Chondrocyte (in vitro differentiated cells): ENCODE measurements around the gene CCDC80. TPM values are rescaled to one million over a fixed set of nuclear protein-coding genes. Genes with fewer than 3 reads are reported as not detected.

Experiments
- DNase-seq: peaks from one replicate; pipeline ENCODE4 v3.0.0; 2021; ENCODE audit warnings: mixed read lengths, low spot score
- H3K27ac Mint-ChIP-seq: one replicate; pipeline ENCODE4 v1.8.0; 2021; ENCODE audit warnings: mild to moderate bottlenecking, moderate library complexity, mixed read lengths; ENCODE audit not compliant: unreplicated experiment
- H3K27me3 Mint-ChIP-seq: 2 replicates; pipeline ENCODE4 v1.8.0; 2021; ENCODE audit warnings: low read depth, mixed read lengths
- H3K36me3 Mint-ChIP-seq: 2 replicates; pipeline ENCODE4 v1.8.0; 2021; ENCODE audit warnings: low read depth, mixed read lengths
- H3K4me1 Mint-ChIP-seq: 2 replicates; pipeline ENCODE4 v1.8.0; 2021; ENCODE audit warnings: low read depth, mild to moderate bottlenecking, mixed read lengths
- H3K4me3 Mint-ChIP-seq: one replicate; pipeline ENCODE4 v1.8.0; 2021; ENCODE audit warnings: mild to moderate bottlenecking, moderate library complexity, mixed read lengths; ENCODE audit not compliant: unreplicated experiment
- H3K9me3 Mint-ChIP-seq: 2 replicates; pipeline ENCODE4 v1.8.0; 2021; ENCODE audit warnings: low read depth, mixed read lengths
- total RNA-seq: library from RNA; stranded (reverse); gene quantifications from 3 replicates; pipeline ENCODE4 v1.2.1, GENCODE V29; 2021
- TF ChIP-seq, protein P1 (sequence below): fragments of 200-600 bp; sonication (generic); IDR thresholded peaks from 2 replicates; pipeline ENCODE4 v1.5.0; 2021; ENCODE audit warnings: antibody characterized with exemption, mild to moderate bottlenecking, moderate library complexity

The CCDC80 gene
- total RNA-seq, 1 donor from 2014 or later = 1,574 TPM

DNA sequence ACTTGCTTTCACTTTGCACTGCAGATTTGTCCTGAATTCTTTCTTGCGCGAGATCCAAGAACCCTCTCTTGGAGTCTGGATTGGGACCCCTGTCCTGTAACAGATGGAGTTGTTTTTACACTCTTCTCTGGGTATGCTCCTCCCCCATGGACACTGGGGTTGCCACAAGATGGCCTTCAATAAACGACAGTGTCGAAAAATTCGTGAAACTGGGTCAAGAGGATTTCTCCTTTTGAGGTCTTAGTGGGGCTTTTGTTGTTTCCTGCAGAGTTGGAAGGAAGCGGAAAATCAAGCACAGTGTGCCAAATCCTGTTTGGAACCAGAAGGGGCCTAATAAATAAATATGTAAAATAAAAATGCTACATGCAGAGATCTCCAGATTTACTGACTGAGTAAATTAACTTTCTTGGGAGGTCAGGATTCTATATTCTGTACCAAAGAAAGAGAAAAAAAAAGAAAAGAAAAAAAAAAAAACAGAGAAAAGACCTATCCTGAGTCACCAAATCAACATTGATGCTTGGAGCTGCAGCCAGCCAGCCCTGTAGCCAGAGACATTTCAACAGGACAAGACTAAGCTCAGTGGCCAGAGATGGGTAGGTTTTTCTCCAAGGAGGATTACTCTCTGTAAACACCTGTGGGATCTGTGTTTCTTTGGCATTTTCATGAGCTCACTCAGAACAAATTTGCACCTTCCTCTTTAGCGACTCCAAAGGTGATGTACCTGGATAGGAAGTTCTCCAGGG is 24.8 kb downstream of the CCDC80 start:
- Mint-ChIP-seq H3K27ac (peak overlapping the region; percentile 47), H3K9me3 (no peaks in the 10 kb centered on the region), H3K36me3 (peaks cover 48% of the 10 kb centered on the region), H3K27me3 (no peaks in the 10 kb centered on the region), H3K4me3 (no peak overlapping the region), H3K4me1 (peaks cover 30% of the 10 kb centered on the region)
- TF ChIP-seq, protein P1, sequence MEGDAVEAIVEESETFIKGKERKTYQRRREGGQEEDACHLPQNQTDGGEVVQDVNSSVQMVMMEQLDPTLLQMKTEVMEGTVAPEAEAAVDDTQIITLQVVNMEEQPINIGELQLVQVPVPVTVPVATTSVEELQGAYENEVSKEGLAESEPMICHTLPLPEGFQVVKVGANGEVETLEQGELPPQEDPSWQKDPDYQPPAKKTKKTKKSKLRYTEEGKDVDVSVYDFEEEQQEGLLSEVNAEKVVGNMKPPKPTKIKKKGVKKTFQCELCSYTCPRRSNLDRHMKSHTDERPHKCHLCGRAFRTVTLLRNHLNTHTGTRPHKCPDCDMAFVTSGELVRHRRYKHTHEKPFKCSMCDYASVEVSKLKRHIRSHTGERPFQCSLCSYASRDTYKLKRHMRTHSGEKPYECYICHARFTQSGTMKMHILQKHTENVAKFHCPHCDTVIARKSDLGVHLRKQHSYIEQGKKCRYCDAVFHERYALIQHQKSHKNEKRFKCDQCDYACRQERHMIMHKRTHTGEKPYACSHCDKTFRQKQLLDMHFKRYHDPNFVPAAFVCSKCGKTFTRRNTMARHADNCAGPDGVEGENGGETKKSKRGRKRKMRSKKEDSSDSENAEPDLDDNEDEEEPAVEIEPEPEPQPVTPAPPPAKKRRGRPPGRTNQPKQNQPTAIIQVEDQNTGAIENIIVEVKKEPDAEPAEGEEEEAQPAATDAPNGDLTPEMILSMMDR = no peak
- DNase-seq = no peak

DNA sequence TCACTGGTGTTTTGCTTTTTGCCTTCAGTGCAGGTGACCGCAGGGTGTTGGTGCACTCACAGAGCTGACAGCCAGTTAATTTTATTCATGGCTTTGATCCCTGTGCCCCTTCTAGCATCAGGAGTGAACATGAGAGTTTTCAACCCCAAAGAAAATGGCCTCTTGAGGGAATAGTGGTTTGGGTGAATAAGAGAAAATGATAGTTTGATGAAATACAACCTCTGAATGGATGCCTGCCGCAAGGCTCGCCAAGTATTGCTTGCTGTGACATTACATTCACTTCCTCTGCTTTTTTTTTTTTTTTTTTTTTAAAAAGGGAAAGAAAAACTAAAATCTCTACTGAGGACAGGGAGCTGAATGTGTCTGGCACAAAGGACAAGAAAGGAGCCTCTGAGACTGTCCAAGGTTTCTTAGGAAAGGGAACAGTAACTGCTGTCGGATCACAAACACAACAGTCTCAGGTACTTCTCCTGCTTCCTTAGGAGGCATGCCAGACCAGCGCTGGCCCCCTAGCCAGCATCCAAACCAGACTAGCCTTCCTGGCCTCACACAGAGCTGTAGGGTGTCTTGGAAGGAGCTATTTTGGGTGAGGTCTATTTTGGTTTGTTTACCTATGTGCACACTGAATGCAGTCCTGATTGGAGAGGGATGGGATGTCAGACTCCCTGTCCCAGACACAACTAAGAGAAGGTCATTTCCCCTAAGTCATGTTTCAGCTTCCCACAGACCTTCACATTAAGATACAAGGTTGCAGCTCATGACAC is 29.0 kb downstream of the CCDC80 start:
- no peaks in the 10 kb centered on the region for H3K27me3 Mint-ChIP-seq
- peak overlapping the region; percentile 68 for H3K27ac Mint-ChIP-seq
- H3K4me1 Mint-ChIP-seq = peaks cover 21% of the 10 kb centered on the region
- H3K9me3 Mint-ChIP-seq = no peaks in the 10 kb centered on the region
- peaks cover 56% of the 10 kb centered on the region for H3K36me3 Mint-ChIP-seq
- DNase-seq = no peak
- TF ChIP-seq, protein P1 = no peak
- no peak overlapping the region for H3K4me3 Mint-ChIP-seq

DNA sequence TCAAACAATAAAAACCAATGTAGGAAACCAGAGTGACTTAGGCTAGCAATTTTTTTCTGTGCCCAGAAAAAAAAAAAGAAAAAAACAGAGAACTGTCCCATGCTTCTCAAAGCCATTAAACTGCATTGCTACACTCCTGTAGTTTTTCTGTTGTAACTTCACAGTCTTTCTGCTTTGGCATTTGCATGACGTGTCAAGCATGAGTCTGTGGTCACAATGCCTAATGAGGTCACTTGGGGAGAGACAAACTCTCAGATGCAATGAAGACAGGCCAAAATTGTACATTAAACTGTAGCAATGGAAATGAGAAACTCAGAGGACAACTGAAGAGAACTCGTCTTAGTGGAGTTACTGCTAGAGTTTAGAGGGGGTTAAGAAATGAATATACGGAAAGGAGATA is 30.8 kb downstream of the CCDC80 start:
- Mint-ChIP-seq H3K27ac (peak overlapping the region; percentile 33), H3K27me3 (no peaks in the 10 kb centered on the region), H3K4me1 (peaks cover 26% of the 10 kb centered on the region), H3K9me3 (no peaks in the 10 kb centered on the region), H3K4me3 (no peak overlapping the region), H3K36me3 (peaks cover 48% of the 10 kb centered on the region)
- no peak for DNase-seq
- TF ChIP-seq, protein P1 = no peak

DNA sequence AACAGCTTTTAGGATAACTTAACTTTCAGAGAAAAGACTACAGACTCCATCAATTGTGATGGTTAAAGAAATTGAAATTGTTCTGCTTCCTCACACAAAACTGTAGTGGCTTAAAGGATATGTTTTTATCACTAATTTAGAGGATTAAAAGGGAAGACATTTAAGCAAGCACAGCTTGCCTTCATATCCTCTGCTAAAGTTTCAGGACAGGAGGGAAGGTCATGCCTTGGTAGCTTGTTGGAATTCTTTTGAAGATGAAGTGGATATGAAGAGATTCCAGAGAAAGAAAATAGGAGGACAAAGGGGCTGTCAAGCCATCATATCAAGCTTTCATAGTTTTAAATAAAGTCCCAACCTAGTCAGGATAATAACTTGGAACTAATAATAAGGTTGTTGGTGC is 33.1 kb downstream of the CCDC80 start:
- Mint-ChIP-seq H3K27ac (peak overlapping the region; percentile 57), H3K36me3 (peaks cover 40% of the 10 kb centered on the region), H3K9me3 (no peaks in the 10 kb centered on the region), H3K27me3 (no peaks in the 10 kb centered on the region), H3K4me3 (no peak overlapping the region), H3K4me1 (peaks cover 42% of the 10 kb centered on the region)
- TF ChIP-seq, protein P1 = no peak
- no peak for DNase-seq

DNA sequence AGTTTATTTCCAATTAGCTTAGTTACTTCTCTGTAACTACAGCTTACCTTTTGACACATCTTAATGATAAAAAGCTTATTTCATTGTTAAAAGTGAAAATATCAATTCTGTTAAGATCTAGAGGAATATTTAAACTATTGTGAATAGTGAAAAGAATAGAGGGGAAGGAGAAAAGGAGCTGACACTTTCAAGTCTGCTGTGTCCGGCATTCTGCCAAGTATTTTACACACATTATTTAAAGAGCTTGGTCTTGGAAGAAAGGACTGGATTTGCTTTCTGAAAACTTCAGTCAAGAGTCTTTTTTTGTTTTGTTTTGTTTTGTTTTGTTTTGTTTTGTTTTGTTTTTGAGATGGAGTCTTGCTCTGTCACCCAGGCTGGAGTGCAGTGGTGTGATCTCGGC is 34.8 kb downstream of the CCDC80 start:
- H3K4me3 Mint-ChIP-seq = no peak overlapping the region
- DNase-seq = no peak
- no peaks in the 10 kb centered on the region for H3K27me3 Mint-ChIP-seq
- H3K27ac Mint-ChIP-seq = peak overlapping the region; percentile 93
- H3K4me1 Mint-ChIP-seq = peaks cover 33% of the 10 kb centered on the region
- TF ChIP-seq, protein P1 = no peak
- H3K36me3 Mint-ChIP-seq = peaks cover 43% of the 10 kb centered on the region
- H3K9me3 Mint-ChIP-seq = no peaks in the 10 kb centered on the region
